Stimulated activated CD4-positive, alpha-beta T cell treated with anti-CD3 and anti-CD28 coated beads, TNF-alpha, amount 100 ng/mL, for 24 hours (primary cell): ENCODE results near the gene DCAF15.
"Not testable (repeated sequence)": the region's sequence is repeated elsewhere in the genome, so short reads cannot be mapped to it uniquely, and the experiment has no call there.

ENCODE experiments used
- DNase-seq, 3 experiments: peaks; one replicate each; pipeline ENCODE4 v3.0.0-alpha.2; 2020; ENCODE audit warnings: low read depth in 3 of 3

DCAF15 gene

GRCh38 chr19:13959962-13960862 lies 7.9 kb downstream of the DCAF15 start:
- no peak for DNase-seq

GRCh38 chr19:13960863-13961784 lies 8.8 kb downstream of the DCAF15 start:
- no peak for DNase-seq

GRCh38 chr19:13961826-13962698 lies 9.8 kb downstream of the DCAF15 start:
- no peak for DNase-seq

GRCh38 chr19:13962699-13963602 lies 10.6 kb downstream of the DCAF15 start:
- DNase-seq = no peak

- DNase-seq = no peak
These were observed 11.3 kb downstream of the DCAF15 start for GRCh38 chr19:13963603-13964105.

- no peak for DNase-seq
These were observed 12.5 kb downstream of the DCAF15 start for GRCh38 chr19:13964776-13965175.

- no peak for DNase-seq
These were observed 13.1 kb downstream of the DCAF15 start for GRCh38 chr19:13965377-13965896.

GRCh38 chr19:13965926-13966683 lies 13.8 kb downstream of the DCAF15 start:
- DNase-seq = no peak

- no peak for DNase-seq
These were observed 14.4 kb downstream of the DCAF15 start for GRCh38 chr19:13966684-13967128.

GRCh38 chr19:13967206-13967605 lies 14.9 kb downstream of the DCAF15 start:
- DNase-seq = not testable (repeated sequence)

- no peak for DNase-seq
These were observed 16.1 kb downstream of the DCAF15 start for GRCh38 chr19:13968383-13968935.

GRCh38 chr19:13968999-13969398 lies 16.7 kb downstream of the DCAF15 start:
- DNase-seq = no peak

GRCh38 chr19:13969897-13970296 lies 17.6 kb downstream of the DCAF15 start:
- no peak for DNase-seq

- DNase-seq = not testable (repeated sequence)
These were observed 19.6 kb downstream of the DCAF15 start for GRCh38 chr19:13971868-13972267.

GRCh38 chr19:13972368-13973155 lies 20.3 kb downstream of the DCAF15 start:
- no peak for DNase-seq

GRCh38 chr19:13973479-13973878 lies 21.2 kb downstream of the DCAF15 start:
- DNase-seq = not testable (repeated sequence)

GRCh38 chr19:13974073-13974472 lies 21.8 kb downstream of the DCAF15 start:
- no peak for DNase-seq

- DNase-seq = no peak
These were observed 23.6 kb downstream of the DCAF15 start for GRCh38 chr19:13975870-13976269.
